HG02588 (cell line): Measurements from ENCODE around the gene C22orf31.
"Not testable (repeated sequence)": the region's sequence is repeated elsewhere in the genome, so short reads cannot be mapped to it uniquely, and the experiment has no call there.

Experiments used
- ATAC-seq: cut with Tn5 transposase; IDR thresholded peaks from one replicate; pipeline ENCODE4 v1.9.1; 2021; ENCODE audit warnings: mild to moderate bottlenecking, moderate library complexity; ENCODE audit not compliant: unreplicated experiment

C22orf31 gene

GRCh38 chr22:29061773-29062172 lies at the start of gene C22orf31:
Gene C22orf31 (minus strand): TSS chr22:29061831. CDS start chr22:29061792, 39 bp downstream.
- no peak for ATAC-seq

DNA sequence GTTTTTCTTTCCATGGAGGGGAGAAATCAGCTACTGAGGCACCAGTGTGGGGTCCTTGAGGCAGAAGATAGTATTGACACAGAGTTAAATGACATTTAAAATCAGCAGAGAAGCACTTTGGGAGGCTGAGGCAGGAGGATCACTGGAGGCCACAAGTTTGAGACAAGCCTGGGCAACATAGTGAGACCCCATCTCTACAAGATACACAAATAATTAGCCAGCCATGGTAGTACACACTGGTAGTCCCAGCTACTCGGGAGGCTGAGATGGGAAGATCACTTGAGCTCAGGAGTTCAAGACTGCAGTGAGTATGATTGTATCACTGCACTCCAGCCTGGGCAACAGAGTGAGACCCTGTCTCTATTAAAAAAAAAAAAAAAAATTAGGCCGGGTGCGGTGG lies 49.3 kb upstream of the C22orf31 start:
- ATAC-seq: no peak

- ATAC-seq: no peak
These were observed 48.2 kb upstream of the C22orf31 start for GRCh38 chr22:29109822-29110221.

DNA sequence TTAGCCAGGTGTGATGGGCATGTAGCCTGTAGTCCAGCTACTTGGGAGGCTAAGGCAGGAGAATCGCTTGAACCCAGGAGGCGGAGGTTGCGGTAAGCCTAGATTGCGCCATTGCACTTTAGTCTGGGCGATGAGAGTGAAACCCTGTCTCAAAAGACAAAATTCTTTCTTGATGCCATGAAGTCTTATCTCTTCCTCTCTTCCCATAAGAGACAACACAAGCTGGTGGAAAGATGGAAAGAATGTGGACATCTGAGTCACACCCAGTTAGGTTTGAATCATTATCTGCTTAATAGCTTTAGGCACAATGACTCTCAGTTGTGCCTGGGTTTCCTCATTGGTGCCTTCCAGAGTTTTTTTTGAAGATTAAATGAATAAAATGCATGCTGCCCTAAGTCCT lies 46.5 kb upstream of the C22orf31 start:
- no peak for ATAC-seq

DNA sequence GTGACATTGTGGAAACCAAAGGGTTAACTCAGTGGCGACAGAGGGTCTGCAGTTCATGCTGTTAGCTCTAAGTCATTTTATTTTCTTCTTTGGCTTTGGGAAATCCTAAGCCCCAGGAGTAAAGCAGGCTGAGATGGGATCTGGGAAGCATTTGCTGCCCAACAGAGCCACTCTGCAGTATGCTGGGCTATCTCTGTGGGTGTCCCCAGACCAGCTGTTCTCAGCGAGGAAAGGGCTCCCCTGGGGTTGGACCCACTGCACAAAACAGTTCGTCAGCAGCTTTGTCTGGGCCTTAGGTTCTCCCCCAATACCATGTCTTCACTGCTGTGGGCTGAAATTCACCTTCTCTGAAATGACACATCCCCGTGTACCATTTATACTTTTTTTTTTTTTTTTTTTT lies 45.2 kb upstream of the C22orf31 start:
- no peak for ATAC-seq

- ATAC-seq: no peak
These were observed 43.8 kb upstream of the C22orf31 start for GRCh38 chr22:29105468-29105867.

- no peak for ATAC-seq
These were observed 41.5 kb upstream of the C22orf31 start for GRCh38 chr22:29103121-29103520.

- no peak for ATAC-seq
These were observed 40.7 kb upstream of the C22orf31 start for GRCh38 chr22:29102300-29102699.

DNA sequence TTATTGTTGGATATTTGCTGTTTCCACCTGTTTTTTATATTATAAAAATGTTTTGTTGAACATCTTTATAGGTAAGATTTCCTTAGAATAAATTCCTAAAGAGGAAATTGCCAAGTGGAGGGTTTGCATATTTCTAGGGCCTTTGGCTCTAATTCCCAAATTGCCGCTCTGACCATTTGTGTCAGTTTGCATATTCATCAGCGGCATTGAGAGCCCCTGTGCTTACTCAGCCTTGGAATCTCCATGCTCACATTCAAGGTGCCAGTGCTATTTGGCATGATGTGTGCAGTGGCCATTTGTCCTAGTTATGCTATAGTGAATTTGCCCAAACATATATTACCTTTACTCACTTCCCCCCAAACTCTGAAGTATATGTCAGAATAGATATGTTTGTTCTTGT lies 36.7 kb upstream of the C22orf31 start:
- ATAC-seq: no peak

- ATAC-seq: no peak
These were observed 35.4 kb upstream of the C22orf31 start for GRCh38 chr22:29096736-29097669.

DNA sequence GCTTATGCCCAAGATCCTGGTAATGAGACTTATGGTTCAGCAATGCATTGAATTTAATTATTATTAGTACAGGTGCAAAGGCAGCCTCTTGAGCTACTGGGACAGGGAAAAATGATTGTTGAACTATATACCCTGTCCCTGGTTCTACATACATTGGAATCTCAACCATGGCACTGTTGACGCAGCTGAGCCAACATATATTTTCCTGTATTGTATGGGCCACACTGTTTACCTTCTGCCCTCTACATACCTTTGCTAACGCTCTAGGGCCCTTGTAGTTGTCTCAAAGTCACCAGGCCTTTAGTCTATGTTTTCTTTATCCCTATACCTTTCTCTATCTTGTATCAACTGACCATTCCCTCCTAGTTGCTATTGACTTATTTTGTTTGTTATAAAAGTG lies 33.8 kb upstream of the C22orf31 start:
- no peak for ATAC-seq

DNA sequence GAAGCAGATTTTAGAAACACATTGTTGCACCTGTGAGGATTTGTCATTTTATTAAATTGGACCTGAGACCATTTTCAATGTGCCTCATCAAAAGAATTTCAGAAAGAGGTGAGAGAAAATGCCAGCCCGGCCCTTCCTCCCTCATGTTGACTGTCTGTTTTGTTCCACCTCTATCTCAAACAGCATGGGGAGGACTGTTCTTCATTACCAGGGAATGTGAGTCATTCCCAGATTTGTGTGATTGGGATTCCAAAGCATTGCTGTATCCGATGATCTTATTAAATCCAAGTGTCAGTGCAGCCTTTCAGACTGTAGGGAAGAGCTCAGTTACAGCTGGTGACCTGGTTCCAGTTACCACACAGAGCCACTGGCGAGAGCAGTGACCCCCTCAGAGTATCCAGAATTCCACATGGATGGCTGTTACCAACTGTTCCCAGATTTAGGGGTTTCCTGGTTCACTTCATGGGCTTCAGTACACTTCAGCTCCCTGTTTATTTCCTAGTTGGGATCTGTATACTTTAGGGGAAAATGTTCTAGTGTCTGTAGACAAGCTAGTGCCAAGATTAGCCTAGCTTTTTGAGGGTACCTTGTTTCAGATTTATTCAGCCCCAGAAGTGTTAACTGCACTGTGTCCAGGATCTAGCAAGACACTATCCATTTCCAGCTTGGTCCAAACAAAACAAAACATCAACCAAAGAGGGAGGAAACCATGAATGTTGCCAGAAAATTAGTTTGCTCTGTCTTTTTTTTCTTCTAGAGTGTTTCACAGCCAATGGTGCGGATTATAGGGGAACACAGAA lies 32.1 kb upstream of the C22orf31 start:
- no peak for ATAC-seq

GRCh38 chr22:29093030-29093429 lies 31.4 kb upstream of the C22orf31 start:
- no peak for ATAC-seq

DNA sequence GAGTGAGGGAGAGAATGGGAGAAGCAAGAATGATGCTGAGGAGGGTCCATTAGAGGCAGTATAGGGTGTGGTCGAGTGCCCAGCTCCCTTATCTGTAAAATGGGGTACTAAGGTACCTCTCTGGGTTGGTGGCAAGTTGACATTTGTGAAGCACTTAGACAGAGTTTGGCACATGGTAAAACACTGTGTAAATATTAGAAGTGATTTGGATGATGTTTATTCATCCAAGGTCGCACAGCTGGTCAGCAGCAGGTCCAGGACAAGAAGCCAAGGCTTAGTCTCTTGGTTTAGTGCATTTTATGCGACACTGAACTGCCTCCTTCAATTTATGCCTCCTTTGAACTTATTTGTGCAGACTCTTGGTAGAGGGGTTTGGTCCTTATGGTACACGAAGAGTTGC lies 30.6 kb upstream of the C22orf31 start:
- no peak for ATAC-seq

DNA sequence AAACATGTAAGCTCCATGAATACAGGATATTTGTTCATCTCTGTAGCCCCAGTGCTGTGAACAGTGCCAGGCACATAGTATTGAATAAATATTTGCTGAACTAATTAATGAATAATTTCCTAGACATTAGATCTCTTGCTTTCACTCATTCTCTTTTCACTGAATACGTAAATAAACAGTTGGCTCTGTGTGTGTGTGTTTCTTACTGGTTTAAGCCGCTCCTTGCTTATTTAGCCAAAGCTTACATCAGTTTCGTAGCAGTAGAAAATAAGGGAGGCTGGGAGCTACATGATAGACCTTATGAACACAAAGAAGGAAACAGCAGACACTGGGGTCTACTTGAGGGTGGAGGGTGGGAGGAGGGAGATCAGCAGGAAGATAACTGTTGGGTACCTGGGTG lies 28.4 kb upstream of the C22orf31 start:
- ATAC-seq: no peak

- ATAC-seq: no peak
These were observed 27.9 kb upstream of the C22orf31 start for GRCh38 chr22:29089507-29089906.

DNA sequence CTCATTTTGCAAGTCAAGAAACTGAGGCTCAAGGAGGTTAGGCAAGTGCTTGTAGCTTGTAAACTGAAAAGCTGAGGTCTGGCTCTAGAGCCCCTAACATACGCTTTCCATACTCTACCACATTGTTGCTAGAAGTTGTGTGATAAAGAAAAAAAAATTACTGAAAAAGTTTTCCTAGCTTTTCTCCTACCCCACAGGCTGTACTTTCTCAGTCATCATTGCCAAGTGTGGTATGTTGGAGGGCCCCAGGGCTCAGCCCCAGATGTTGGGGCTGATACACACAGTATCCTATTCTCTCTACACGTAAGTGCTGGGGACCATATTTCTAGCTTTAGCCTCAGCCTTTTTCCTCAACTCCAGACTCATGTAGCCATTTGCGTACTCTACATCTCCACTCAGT lies 27.2 kb upstream of the C22orf31 start:
- ATAC-seq: no peak

DNA sequence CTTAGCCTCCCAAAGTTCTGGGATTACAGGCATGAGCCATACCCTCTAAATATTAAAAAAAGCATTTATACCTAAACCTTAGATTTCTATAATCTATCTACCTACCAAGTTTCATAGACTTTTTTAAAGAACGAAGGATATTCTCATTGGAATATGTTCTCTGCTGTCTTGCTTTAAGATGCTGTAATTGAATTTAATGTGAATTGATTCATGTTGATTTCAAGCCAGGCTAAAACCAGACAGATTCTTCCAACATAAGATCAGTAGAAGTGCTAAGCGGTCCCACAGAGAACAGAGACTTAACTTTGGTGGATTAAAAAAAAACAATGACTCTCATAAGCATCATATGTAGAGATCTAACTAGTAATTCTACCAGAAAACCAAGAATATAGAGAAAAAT lies 25.4 kb upstream of the C22orf31 start:
- ATAC-seq: no peak

- no peak for ATAC-seq
These were observed 22.4 kb upstream of the C22orf31 start for GRCh38 chr22:29083933-29084591.

DNA sequence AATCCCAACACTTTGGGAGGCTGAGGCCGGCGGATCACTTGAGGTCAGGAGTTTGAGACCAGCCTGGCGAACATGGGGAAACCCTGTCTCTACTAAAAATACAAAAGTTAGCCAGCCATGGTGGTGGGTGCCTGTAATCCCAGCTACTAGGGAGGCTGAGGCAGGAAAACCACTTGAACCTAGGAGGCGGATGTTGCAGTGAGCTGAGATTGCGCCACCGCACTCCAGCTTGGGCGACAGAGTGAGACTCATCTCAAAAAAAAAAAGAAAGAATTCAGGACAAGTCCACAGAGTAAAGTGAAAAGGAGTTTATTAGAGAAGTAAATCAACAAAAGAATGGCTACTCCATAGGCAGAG lies 21.9 kb upstream of the C22orf31 start:
- ATAC-seq: not testable (repeated sequence)

DNA sequence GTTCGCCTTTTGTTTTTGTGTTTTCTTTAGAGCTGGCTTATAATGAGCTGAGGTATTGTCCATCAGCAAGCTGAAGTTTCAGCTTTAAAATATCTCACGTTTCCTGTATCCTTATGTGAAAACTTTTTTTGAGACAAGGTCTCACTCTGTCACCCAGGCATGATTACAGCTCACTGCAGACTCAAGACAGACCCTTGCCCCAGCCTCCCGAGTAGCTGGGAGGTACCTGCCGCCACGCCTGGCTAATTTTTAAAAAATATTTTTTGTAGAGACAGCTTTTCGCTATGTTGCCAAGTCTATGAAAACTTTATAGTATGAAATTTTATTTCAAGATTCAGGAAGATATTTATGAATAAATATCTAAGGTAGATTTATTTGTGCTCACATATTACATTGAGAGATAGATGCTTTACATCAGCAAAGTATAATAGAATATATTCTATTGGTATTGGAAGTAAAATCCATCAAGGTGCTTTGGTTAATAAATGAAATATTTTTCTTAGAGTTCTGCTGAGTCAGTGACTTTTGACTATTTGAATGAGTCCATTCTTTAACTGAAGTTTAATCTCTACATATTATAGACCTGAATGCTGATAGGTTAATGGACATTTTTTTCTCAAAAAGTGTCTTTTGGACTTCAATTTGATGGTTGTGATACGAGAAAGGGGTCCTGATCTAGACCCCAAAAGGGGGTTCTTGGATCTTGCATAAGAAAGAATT lies 21.4 kb upstream of the C22orf31 start:
- ATAC-seq: no peak
